ENCODE measurements around the gene MRPL36.

- TF ChIP-seq, protein P1, sequence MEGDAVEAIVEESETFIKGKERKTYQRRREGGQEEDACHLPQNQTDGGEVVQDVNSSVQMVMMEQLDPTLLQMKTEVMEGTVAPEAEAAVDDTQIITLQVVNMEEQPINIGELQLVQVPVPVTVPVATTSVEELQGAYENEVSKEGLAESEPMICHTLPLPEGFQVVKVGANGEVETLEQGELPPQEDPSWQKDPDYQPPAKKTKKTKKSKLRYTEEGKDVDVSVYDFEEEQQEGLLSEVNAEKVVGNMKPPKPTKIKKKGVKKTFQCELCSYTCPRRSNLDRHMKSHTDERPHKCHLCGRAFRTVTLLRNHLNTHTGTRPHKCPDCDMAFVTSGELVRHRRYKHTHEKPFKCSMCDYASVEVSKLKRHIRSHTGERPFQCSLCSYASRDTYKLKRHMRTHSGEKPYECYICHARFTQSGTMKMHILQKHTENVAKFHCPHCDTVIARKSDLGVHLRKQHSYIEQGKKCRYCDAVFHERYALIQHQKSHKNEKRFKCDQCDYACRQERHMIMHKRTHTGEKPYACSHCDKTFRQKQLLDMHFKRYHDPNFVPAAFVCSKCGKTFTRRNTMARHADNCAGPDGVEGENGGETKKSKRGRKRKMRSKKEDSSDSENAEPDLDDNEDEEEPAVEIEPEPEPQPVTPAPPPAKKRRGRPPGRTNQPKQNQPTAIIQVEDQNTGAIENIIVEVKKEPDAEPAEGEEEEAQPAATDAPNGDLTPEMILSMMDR (IDR thresholded peaks at IDR 0.05; ENCODE audit: low read depth, low read length), result no peak
- no peak for TF ChIP-seq EZH2phosphoT487 (IDR thresholded peaks at IDR 0.05; ENCODE audit: low read depth)
Measured at GRCh38 chr5:1805736-1806135, 6.1 kb upstream of the MRPL36 start.

All from OCI-LY3 (cell line).